Panc1 (cell line): ENCODE results near the gene CAMKK2. TPM values are rescaled to one million over a fixed set of nuclear protein-coding genes. Genes with fewer than 3 reads are reported as not detected.

Source experiments
- ATAC-seq: fragments of 200-7000 bp; cut with Tn5 transposase; 2 replicates; pipeline ENCODE4 v1.9.1; 2020; ENCODE audit warnings: mild to moderate bottlenecking, moderate library complexity
- BruUV-seq: library from RNA; stranded (reverse); fragments of 400-500 nt; replicated peaks from 2 replicates; lab custom pipeline; 2021; lab: Mats Ljungman, UMichigan
- CTCF ChIA-PET: fragments of 300-600 bp; sonication (Branson Sonifier 250); formaldehyde crosslinking; loops from one replicate; lab custom pipeline; 2022; ENCODE audit warnings: antibody characterized with exemption; lab: Charles Lee
- POLR2A ChIA-PET: fragments of 300-600 bp; sonication (Branson Sonifier 250); formaldehyde crosslinking; loops from one replicate; lab custom pipeline; 2022; ENCODE audit warnings: antibody characterized with exemption; lab: Charles Lee
- DNase-seq: peaks from one replicate; pipeline ENCODE4 v3.0.0-alpha.2; 2010; ENCODE audit warnings: low read depth, low spot score
- H3K27ac ChIP-seq: 2 replicates; pipeline ENCODE4 v1.5.1; 2011; ENCODE audit warnings: mild to moderate bottlenecking, low read length, inconsistent platforms
- H3K27me3 ChIP-seq: fragments of 200-500 bp; sonication (Bioruptor generic); 2 replicates; pipeline ENCODE4 v1.6.0; 2014; ENCODE audit warnings: low read length, inconsistent platforms; ENCODE audit not compliant: control insufficient read depth, insufficient read depth
- H3K36me3 ChIP-seq: fragments of 200-500 bp; sonication (Bioruptor generic); 2 replicates; pipeline ENCODE4 v1.5.1; 2014; ENCODE audit warnings: inconsistent platforms, mild to moderate bottlenecking, low read length, moderate library complexity; ENCODE audit not compliant: control insufficient read depth, insufficient read depth
- H3K4me1 ChIP-seq: 2 replicates; pipeline ENCODE4 v1.5.1; 2011; ENCODE audit warnings: inconsistent platforms, mild to moderate bottlenecking, low read length, moderate library complexity; ENCODE audit not compliant: control insufficient read depth, insufficient read depth
- H3K4me3 ChIP-seq, 2 experiments: 2 replicates each; pipeline ENCODE4 v1.5.1; 2011 to 2012; ENCODE audit warnings: low read depth in 2 of 2, low read length in 2 of 2, mild to moderate bottlenecking in 2 of 2, inconsistent platforms in 1 of 2, moderate library complexity in 1 of 2
- H3K9me3 ChIP-seq: fragments of 200-500 bp; sonication (Bioruptor generic); 2 replicates; pipeline ENCODE4 v1.5.1; 2014; ENCODE audit warnings: low read depth, mild to moderate bottlenecking, inconsistent platforms, low read length, moderate library complexity; ENCODE audit not compliant: control insufficient read depth, insufficient read depth
- CTCF ChIP-seq: fragments of 450-650 bp; IDR thresholded peaks from 2 replicates; pipeline ENCODE4 v1.5.1; 2017; ENCODE audit warnings: mild to moderate bottlenecking
- POLR2AphosphoS5 ChIP-seq: IDR thresholded peaks from 2 replicates; pipeline ENCODE4 v1.6.1; 2012; ENCODE audit warnings: mild to moderate bottlenecking, low read depth, low read length, moderate library complexity
- REST ChIP-seq, 2 experiments: IDR thresholded peaks; 2 replicates each; pipeline ENCODE4 v1.6.1; 2011 to 2012; ENCODE audit warnings: low read depth in 2 of 2, control low read depth in 1 of 2, low read length in 1 of 2, mild to moderate bottlenecking in 1 of 2, moderate library complexity in 1 of 2; ENCODE audit not compliant: insufficient read depth in 1 of 2
- SIN3A ChIP-seq: IDR thresholded peaks from 2 replicates; pipeline ENCODE4 v1.6.1; 2012; ENCODE audit warnings: low read depth, mild to moderate bottlenecking, low read length, moderate library complexity, borderline replicate concordance; ENCODE audit not compliant: insufficient read depth
- TCF7L2 ChIP-seq: IDR thresholded peaks from 2 replicates; pipeline ENCODE4 v1.6.1; 2011; ENCODE audit warnings: mild to moderate bottlenecking, low read depth, low read length, inconsistent platforms
- in situ Hi-C: cut with HindIII; loops from 2 replicates; pipeline ENCODE4 v1.10.0; 2016; ENCODE audit warnings: low sequenced_read_pairs, low pct_unique_long_range_greater_than_20kb
- intact Hi-C: fragments of 100-400 bp; cut with micrococcal nuclease; formaldehyde crosslinking; loops from one replicate; pipeline ENCODE4 v1.10.0; 2022; ENCODE audit not compliant: unreplicated experiment
- total RNA-seq: library from RNA; stranded (reverse); gene quantifications from one replicate; pipeline ENCODE4 v1.2.1, GENCODE V29; 2021; ENCODE audit not compliant: unreplicated experiment

Gene CAMKK2
- total RNA-seq, 1 experiment from 2014 or later: 37.8 TPM

DNA sequence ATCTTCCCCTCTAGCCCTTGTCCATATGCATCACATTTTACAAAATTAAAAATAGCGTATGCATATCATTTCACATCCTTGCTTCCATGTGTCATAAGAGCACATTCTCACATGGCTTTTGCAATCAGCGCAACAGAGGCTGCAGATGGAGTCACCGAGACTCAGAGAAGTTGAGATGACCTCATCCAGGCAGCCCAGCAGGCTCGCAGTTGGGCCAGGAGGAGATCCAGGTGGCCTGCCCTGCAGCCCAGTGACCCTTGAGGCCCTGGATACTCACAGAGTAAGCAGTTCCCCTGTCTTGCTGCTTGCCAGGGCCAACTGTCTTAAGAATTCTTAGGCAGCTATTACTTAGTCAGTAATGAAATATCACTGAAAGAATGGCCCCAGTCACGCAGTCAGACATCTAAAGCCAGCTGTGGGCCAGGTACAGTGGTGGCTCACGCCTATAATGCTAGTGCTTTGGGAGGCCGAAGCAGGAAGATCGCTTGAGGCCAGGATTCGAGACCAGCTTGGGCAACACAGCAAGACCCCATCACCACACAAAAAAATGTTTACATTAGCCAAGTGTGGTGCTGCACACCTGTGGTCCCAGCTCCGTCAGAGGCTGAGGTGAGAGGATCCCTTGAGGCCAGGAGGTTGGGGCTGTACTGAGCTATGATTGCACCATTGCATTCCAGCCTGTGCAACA is 9.1 kb downstream of the CAMKK2 start:
- ChIA-PET POLR2A (interaction anchor here (0.7 kb wide), 1 partner anchor 23 kb away, joined by 3 read pairs; no protein-coding TSS in a partner anchor), CTCF (no interaction called here)
- intact Hi-C loops: no loop called here
- Histone ChIP-seq H3K27ac (no peak overlapping the region), H3K9me3 (no peaks in the 10 kb centered on the region), H3K27me3 (no peaks in the 10 kb centered on the region), H3K4me1 (no peaks in the 10 kb centered on the region), H3K4me3 (no peak overlapping the region), H3K36me3 (no peaks in the 10 kb centered on the region)
- no peak for TF ChIP-seq TCF7L2
- no peak for TF ChIP-seq SIN3A
- no peak for TF ChIP-seq REST (IDR thresholded peaks at IDR 0.05; ENCODE audit: insufficient read depth in 1 of 2, low read depth in 2 of 2, low read length in 1 of 2)
- no peak for TF ChIP-seq CTCF
- TF ChIP-seq POLR2AphosphoS5: no peak
- ATAC-seq: no peak
- in situ Hi-C loops: no loop called here
- DNase-seq: no peak
- BruUV-seq: no TSS peak

DNA sequence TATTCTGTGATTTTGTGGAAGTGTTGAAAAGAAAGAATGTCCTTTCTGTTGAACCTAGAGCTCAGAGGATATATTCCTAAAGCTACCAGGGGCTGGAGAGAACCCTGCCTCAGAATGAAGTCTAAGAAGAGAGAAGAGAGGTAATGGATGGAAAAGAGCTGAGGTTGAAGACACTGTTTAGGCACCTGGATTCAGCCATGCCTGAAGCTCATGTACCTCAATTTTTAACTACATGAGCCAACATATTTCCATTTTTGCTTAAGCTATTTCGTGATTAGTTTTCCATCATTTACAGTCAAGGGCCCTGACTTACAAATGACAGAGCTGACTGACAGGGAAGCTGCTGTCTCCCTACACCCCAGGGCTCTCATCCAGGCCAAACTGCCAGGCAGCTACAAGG is 10.7 kb downstream of the CAMKK2 start:
- H3K36me3 ChIP-seq: no peaks in the 10 kb centered on the region
- no peak for DNase-seq
- no peaks in the 10 kb centered on the region for H3K9me3 ChIP-seq
- no peaks in the 10 kb centered on the region for H3K27me3 ChIP-seq
- no peak overlapping the region for H3K4me3 ChIP-seq
- intact Hi-C loops: no loop called here
- TF ChIP-seq REST (IDR thresholded peaks at IDR 0.05; ENCODE audit: insufficient read depth in 1 of 2, low read depth in 2 of 2, low read length in 1 of 2): no peak
- TF ChIP-seq POLR2AphosphoS5: no peak
- TF ChIP-seq TCF7L2: no peak
- TF ChIP-seq CTCF: no peak
- TF ChIP-seq SIN3A: no peak
- no TSS peak for BruUV-seq
- ChIA-PET CTCF (no interaction called here), POLR2A (no interaction called here)
- no peak for ATAC-seq
- H3K4me1 ChIP-seq: no peaks in the 10 kb centered on the region
- H3K27ac ChIP-seq: no peak overlapping the region
- in situ Hi-C loops: no loop called here
